K562 (cell line): ENCODE measurements around the gene BAHD1. TPM values are rescaled to one million over a fixed set of nuclear protein-coding genes. Genes with fewer than 3 reads are reported as not detected.

Experiments used
- CREB1 ChIP-seq, 2 experiments: sonication (generic) in 1 of 2; formaldehyde crosslinking in 1 of 2; IDR thresholded peaks; 2 replicates each; pipeline versions ENCODE4 v1.6.1 to v1.8.0; 2012 to 2022; ENCODE audit warnings: inconsistent platforms in 1 of 2, mild to moderate bottlenecking in 1 of 2, missing genetic modification reagents in 1 of 2, moderate library complexity in 1 of 2
- EP400 ChIP-seq: fragments of 450-650 bp; IDR thresholded peaks from 2 replicates; pipeline ENCODE4 v1.6.1; 2017; ENCODE audit warnings: antibody characterized with exemption, mild to moderate bottlenecking, moderate library complexity
- KLF16 ChIP-seq: IDR thresholded peaks from 2 replicates; pipeline ENCODE4 v1.6.1; 2016; ENCODE audit warnings: antibody characterized with exemption
- NR1H2 ChIP-seq: sonication (generic); formaldehyde crosslinking; IDR thresholded peaks from 2 replicates; pipeline ENCODE4 v1.4.0; 2020; ENCODE audit warnings: mild to moderate bottlenecking, missing genetic modification reagents
- POLR2AphosphoS2 ChIP-seq: IDR thresholded peaks from 2 replicates; pipeline ENCODE4 v1.6.1; 2012; ENCODE audit warnings: low read length, improper control_type of control experiment
- RBBP5 ChIP-seq: fragments of 200-600 bp; sonication (generic); IDR thresholded peaks from 2 replicates; pipeline ENCODE4 v1.6.1; 2012; ENCODE audit warnings: borderline replicate concordance, mild to moderate bottlenecking, low read length, control low read depth, inconsistent platforms; ENCODE audit not compliant: insufficient read depth, poor library complexity, severe bottlenecking
- SP2 ChIP-seq: IDR thresholded peaks from 2 replicates; pipeline ENCODE4 v1.6.1; 2011; ENCODE audit warnings: mild to moderate bottlenecking, low read depth, low read length, moderate library complexity; ENCODE audit not compliant: poor library complexity, severe bottlenecking; ENCODE audit errors: extremely low read depth
- TAF1 ChIP-seq: IDR thresholded peaks from 2 replicates; pipeline ENCODE4 v1.6.1; 2011; ENCODE audit warnings: mild to moderate bottlenecking, low read length, moderate library complexity; ENCODE audit not compliant: insufficient read depth, control insufficient read depth, severe bottlenecking; ENCODE audit errors: extremely low read depth
- TBP ChIP-seq: optimal IDR thresholded peaks from 2 replicates; pipeline ENCODE3; 2011; ENCODE audit warnings: low read depth, low read length, improper control_type of control experiment
- ZBTB40 ChIP-seq, 2 experiments: fragments of 450-650 bp in 1 of 2; sonication (generic) in 1 of 2; formaldehyde crosslinking in 1 of 2; IDR thresholded peaks; 2 replicates each; pipeline versions ENCODE4 v1.7.1 to v1.9.0; 2016 to 2022; ENCODE audit warnings: inconsistent platforms in 1 of 2, mild to moderate bottlenecking in 1 of 2, missing genetic modification reagents in 1 of 2
- ZNF311 ChIP-seq: fragments of 250-450 bp; sonication (Bioruptor Pico); IDR thresholded peaks from 2 replicates; pipeline ENCODE4 v1.4.0; 2020; ENCODE audit warnings: mild to moderate bottlenecking, moderate library complexity
- polyA plus RNA-seq, 8 experiments: library from polyadenylated mRNA; depleted of rRNA in 4 of 8; stranded (reverse) in 5 of 8; unstranded in 3 of 8; fragments of >200 nt; fragmentation: Nextera tagmentation in 2 of 8; fragmentation: Illumina TruSeq in 1 of 8; extraction: Ambion mirVana in 2 of 8; extraction: Trizol in 1 of 8; gene quantifications; 2 replicates each; pipeline versions ENCODE4 v1.2.1 to v1.2.3, GENCODE V29; 2011 to 2014; ENCODE audit warnings: inconsistent platforms in 1 of 8, missing spikeins in 1 of 8
- total RNA-seq, 7 experiments: library from RNA; depleted of rRNA in 6 of 7; stranded (reverse); fragments of >200 nt in 6 of 7; fragmentation: Illumina TruSeq in 2 of 7; extraction: Trizol in 2 of 7; gene quantifications; 2 replicates each; pipeline versions ENCODE4 v1.2.1 to v1.2.3, GENCODE V29; 2011 to 2021; ENCODE audit warnings: low replicate concordance in 1 of 7
- TF ChIP-seq, protein P1 (sequence below): fragments of 450-650 bp; IDR thresholded peaks from 2 replicates; pipeline ENCODE4 v1.6.1; 2014; ENCODE audit warnings: low read depth, mild to moderate bottlenecking, moderate library complexity, borderline replicate concordance
- TF ChIP-seq, protein P2 (sequence below): fragments of 450-650 bp; IDR thresholded peaks from 2 replicates; pipeline ENCODE4 v1.6.1; 2016; ENCODE audit warnings: borderline replicate concordance

BAHD1 gene
- total and polyA plus RNA-seq, 9 of the 15 experiments (the other 6 are each of a cell fraction or from before 2014, with no cell fraction given), result 0.55 to 38.5 (median 11.5) TPM

DNA sequence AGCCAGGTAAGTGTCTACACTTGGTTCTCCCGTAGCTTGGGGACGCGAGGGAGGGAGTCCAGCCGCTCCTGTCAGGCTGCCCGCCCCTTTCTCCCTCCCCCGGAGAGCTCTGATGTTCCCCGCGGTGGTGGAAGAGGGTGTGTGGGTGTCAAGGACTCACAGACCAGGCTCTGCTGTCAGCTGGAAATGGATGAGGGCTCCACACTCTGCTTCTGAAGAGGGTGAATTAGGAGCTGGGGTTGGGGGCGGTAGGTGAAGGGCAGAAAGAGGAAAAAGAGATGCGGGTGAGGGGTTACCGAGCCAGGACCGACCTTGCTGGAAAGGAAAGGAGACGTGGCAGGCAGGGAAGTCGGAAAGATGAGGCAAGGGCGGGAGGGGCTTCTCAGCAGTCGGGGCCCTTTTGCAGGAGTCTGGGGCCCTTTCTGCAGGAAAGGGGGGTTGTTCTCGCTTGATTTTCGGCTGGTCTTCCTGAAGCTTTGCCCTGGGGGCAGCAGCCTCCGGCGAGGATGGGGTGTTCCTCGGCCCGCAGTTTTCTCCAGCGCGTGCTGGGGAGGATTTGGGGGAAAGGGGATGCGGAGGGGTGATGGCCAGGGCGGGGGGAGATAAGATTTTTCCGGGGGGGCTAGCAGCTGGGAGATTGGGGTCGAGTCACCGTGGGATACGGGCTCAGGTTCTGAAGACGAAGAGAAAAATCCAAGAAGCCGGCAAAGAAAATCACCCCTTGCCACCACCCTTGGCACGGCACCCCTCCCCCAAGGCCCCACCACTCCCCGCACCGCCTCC, 602 bp upstream of the BAHD1 start (continued):
- TF ChIP-seq ZBTB40 (IDR thresholded peaks at IDR 0.05) (peak; percentile 53), ZBTB40 (CRISPR knock-in tag; IDR thresholded peaks at IDR 0.05) (no peak), TBP (peak; percentile 70), RBBP5 (peak; percentile 55), POLR2AphosphoS2 (no peak), EP400 (peak; percentile 75; the same call in 1 of the 2 replicates), CREB1 (IDR thresholded peaks at IDR 0.05) (no peak), CREB1 (CRISPR knock-in tag; IDR thresholded peaks at IDR 0.05) (no peak), TAF1 (peak; percentile 16), NR1H2 (no peak), KLF16 (no peak), SP2 (peak; percentile 0), ZNF311 (CRISPR knock-in tag) (no peak)
- TF ChIP-seq, protein P1, sequence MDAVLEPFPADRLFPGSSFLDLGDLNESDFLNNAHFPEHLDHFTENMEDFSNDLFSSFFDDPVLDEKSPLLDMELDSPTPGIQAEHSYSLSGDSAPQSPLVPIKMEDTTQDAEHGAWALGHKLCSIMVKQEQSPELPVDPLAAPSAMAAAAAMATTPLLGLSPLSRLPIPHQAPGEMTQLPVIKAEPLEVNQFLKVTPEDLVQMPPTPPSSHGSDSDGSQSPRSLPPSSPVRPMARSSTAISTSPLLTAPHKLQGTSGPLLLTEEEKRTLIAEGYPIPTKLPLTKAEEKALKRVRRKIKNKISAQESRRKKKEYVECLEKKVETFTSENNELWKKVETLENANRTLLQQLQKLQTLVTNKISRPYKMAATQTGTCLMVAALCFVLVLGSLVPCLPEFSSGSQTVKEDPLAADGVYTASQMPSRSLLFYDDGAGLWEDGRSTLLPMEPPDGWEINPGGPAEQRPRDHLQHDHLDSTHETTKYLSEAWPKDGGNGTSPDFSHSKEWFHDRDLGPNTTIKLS, result peak; percentile 72; the same call in 1 of the 2 replicates
- TF ChIP-seq, protein P2, sequence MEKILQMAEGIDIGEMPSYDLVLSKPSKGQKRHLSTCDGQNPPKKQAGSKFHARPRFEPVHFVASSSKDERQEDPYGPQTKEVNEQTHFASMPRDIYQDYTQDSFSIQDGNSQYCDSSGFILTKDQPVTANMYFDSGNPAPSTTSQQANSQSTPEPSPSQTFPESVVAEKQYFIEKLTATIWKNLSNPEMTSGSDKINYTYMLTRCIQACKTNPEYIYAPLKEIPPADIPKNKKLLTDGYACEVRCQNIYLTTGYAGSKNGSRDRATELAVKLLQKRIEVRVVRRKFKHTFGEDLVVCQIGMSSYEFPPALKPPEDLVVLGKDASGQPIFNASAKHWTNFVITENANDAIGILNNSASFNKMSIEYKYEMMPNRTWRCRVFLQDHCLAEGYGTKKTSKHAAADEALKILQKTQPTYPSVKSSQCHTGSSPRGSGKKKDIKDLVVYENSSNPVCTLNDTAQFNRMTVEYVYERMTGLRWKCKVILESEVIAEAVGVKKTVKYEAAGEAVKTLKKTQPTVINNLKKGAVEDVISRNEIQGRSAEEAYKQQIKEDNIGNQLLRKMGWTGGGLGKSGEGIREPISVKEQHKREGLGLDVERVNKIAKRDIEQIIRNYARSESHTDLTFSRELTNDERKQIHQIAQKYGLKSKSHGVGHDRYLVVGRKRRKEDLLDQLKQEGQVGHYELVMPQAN, result 0 out of 2 replicates have a peak, but pooled peaks have one; percentile 37
